ENCODE data around the gene CERT1. TPM values are rescaled to one million over a fixed set of nuclear protein-coding genes. Genes with fewer than 3 reads are reported as not detected.

Gene CERT1
- total RNA-seq, 2 experiments from 2014 or later = 13.3 to 33.6 TPM

DNA sequence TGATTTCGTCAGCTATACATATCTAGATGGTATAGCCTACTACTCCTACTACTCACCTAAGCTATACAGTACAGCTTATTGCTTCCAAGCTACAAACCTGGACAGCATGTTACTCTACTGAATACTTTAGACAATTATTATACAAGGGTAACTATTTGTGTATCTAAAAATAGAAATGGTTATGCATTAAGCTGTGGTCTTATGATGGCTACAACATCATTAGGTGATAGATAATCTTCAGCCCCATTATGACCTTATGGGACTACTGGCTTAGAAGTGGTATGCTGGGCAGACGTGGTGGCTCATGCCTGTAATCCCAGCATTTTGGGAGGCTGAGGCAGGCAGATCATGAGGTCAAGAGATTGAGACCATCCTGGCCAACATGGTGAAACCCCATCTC, 40.2 kb downstream of the CERT1 start:
- DNase-seq (ENCODE audit: low spot score) = no peak
- Histone ChIP-seq H3K27ac (ENCODE audit: low read depth, low read length, poor library complexity, severe bottlenecking) (no peak overlapping the region), H4K20me1 (ENCODE audit: insufficient read depth, low read length) (0 out of 2 replicates have a peak, but pooled peaks cover 1% of the 10 kb centered on the region), H3K9me2 (ENCODE audit: insufficient read depth, low read length) (no peaks in the 10 kb centered on the region), H3K36me3 (ENCODE audit: insufficient read depth, low read length) (peaks cover 10% of the 10 kb centered on the region; the same call in 1 of the 2 replicates), H3K9me3 (ENCODE audit: low read length) (peaks cover 32% of the 10 kb centered on the region; the same call in 1 of the 2 replicates), H2AFZ (ENCODE audit: low read length) (no peak overlapping the region), H3K4me1 (ENCODE audit: insufficient read depth, low read length, poor library complexity, severe bottlenecking) (no peaks in the 10 kb centered on the region), H3K79me2 (ENCODE audit: insufficient read depth, low read depth, low read length) (peaks cover 53% of the 10 kb centered on the region), H3K4me3 (ENCODE audit: low read depth, low read length, poor library complexity, severe bottlenecking) (no peak overlapping the region), H3K4me2 (ENCODE audit: low read length) (no peak overlapping the region)
- intact Hi-C loops (cut with micrococcal nuclease; ENCODE audit: unreplicated experiment) = no loop called here
- ChIA-PET POLR2A (interaction anchor here (1.1 kb wide), 1 partner anchor 14 kb away, joined by 4 read pairs; no protein-coding TSS in a partner anchor), CTCF (ENCODE audit: unreplicated experiment) (no interaction called here)
- no TSS peak for BruUV-seq (replicated peaks)
- no peak for TF ChIP-seq EZH2phosphoT487 (IDR thresholded peaks at IDR 0.05; ENCODE audit: borderline replicate concordance, low read depth, low read length)
- TF ChIP-seq, protein P1, sequence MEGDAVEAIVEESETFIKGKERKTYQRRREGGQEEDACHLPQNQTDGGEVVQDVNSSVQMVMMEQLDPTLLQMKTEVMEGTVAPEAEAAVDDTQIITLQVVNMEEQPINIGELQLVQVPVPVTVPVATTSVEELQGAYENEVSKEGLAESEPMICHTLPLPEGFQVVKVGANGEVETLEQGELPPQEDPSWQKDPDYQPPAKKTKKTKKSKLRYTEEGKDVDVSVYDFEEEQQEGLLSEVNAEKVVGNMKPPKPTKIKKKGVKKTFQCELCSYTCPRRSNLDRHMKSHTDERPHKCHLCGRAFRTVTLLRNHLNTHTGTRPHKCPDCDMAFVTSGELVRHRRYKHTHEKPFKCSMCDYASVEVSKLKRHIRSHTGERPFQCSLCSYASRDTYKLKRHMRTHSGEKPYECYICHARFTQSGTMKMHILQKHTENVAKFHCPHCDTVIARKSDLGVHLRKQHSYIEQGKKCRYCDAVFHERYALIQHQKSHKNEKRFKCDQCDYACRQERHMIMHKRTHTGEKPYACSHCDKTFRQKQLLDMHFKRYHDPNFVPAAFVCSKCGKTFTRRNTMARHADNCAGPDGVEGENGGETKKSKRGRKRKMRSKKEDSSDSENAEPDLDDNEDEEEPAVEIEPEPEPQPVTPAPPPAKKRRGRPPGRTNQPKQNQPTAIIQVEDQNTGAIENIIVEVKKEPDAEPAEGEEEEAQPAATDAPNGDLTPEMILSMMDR (conservative IDR thresholded peaks at IDR 0.05; ENCODE audit: low read length) = no peak

DNA sequence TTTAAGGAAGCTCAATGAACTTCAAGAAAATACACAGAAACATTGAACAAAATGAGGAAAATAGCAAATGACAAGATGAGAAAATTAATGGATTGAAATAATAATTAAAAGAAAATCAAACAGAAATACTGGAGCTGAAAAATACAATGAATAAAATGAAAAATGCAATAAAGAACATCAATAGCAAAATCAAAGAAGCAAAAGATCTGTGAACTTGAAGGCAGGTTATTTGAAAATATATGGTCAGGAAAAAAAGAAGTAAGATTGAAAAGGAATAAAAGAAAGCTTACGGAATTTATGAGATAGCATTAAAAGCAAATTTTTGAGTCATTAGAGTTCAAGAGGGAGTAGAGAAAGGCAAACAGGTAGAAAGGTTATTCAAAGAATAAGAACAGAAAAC, 42.4 kb downstream of the CERT1 start:
- H3K4me2 ChIP-seq (ENCODE audit: low read length) = no peak overlapping the region
- no peak for TF ChIP-seq EZH2phosphoT487 (IDR thresholded peaks at IDR 0.05; ENCODE audit: borderline replicate concordance, low read depth, low read length)
- TF ChIP-seq, protein P1 (conservative IDR thresholded peaks at IDR 0.05; ENCODE audit: low read length) = no peak
- no peaks in the 10 kb centered on the region for H4K20me1 ChIP-seq (ENCODE audit: insufficient read depth, low read length)
- H3K9me2 ChIP-seq (ENCODE audit: insufficient read depth, low read length) = no peaks in the 10 kb centered on the region
- no peak overlapping the region for H3K27ac ChIP-seq (ENCODE audit: low read depth, low read length, poor library complexity, severe bottlenecking)
- H2AFZ ChIP-seq (ENCODE audit: low read length) = no peak overlapping the region
- H3K36me3 ChIP-seq (ENCODE audit: insufficient read depth, low read length) = peaks cover 10% of the 10 kb centered on the region; the same call in 1 of the 2 replicates
- no peak for DNase-seq (ENCODE audit: low spot score)
- ChIA-PET CTCF (ENCODE audit: unreplicated experiment) (no interaction called here), POLR2A (interaction anchor here (0.6 to 1.4 kb wide), 4 partner anchors 12 to 132 kb away, joined by 3 to 6 read pairs (median 5); partner anchors contain the start of gene HMGCR)
- peaks cover 4% of the 10 kb centered on the region for H3K4me1 ChIP-seq (ENCODE audit: insufficient read depth, low read length, poor library complexity, severe bottlenecking)
- BruUV-seq (replicated peaks) = no TSS peak
- H3K9me3 ChIP-seq (ENCODE audit: low read length) = peaks cover 32% of the 10 kb centered on the region; the same call in 1 of the 2 replicates
- H3K79me2 ChIP-seq (ENCODE audit: insufficient read depth, low read depth, low read length) = peaks cover 47% of the 10 kb centered on the region
- no peak overlapping the region for H3K4me3 ChIP-seq (ENCODE audit: low read depth, low read length, poor library complexity, severe bottlenecking)
- intact Hi-C loops (cut with micrococcal nuclease; ENCODE audit: unreplicated experiment) = no loop called here

DNA sequence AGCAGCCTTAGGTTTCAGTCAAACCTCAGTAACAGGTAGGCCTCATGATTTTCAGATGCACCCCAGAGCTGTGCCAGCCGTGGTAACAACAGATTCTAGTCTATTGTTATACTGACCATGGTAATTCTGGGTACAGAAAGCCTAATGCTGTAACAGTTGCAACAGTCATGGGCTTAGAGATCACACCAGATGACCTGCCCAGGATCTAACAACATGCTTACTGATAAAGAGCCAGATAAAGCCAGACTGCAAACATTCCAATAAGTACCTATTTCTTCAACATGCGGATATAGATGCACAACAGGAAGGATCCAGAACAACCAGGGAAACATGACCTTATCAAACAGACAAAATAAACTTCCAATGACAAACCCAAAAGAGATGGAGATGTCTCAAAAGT, 42.8 kb downstream of the CERT1 start:
- ChIA-PET CTCF (ENCODE audit: unreplicated experiment) (no interaction called here), POLR2A (interaction anchor here (0.7 to 1.4 kb wide), 3 partner anchors 11 to 132 kb away, joined by 3 to 5 read pairs (median 5); partner anchors contain the start of gene HMGCR)
- TF ChIP-seq EZH2phosphoT487 (IDR thresholded peaks at IDR 0.05; ENCODE audit: borderline replicate concordance, low read depth, low read length) = no peak
- TF ChIP-seq, protein P1 (conservative IDR thresholded peaks at IDR 0.05; ENCODE audit: low read length) = no peak
- Histone ChIP-seq H3K4me2 (ENCODE audit: low read length) (no peak overlapping the region), H3K27ac (ENCODE audit: low read depth, low read length, poor library complexity, severe bottlenecking) (no peak overlapping the region), H2AFZ (ENCODE audit: low read length) (no peak overlapping the region), H3K4me3 (ENCODE audit: low read depth, low read length, poor library complexity, severe bottlenecking) (no peak overlapping the region), H3K36me3 (ENCODE audit: insufficient read depth, low read length) (peaks cover 10% of the 10 kb centered on the region; the same call in 1 of the 2 replicates), H3K79me2 (ENCODE audit: insufficient read depth, low read depth, low read length) (peaks cover 47% of the 10 kb centered on the region), H3K9me2 (ENCODE audit: insufficient read depth, low read length) (no peaks in the 10 kb centered on the region), H4K20me1 (ENCODE audit: insufficient read depth, low read length) (no peaks in the 10 kb centered on the region), H3K4me1 (ENCODE audit: insufficient read depth, low read length, poor library complexity, severe bottlenecking) (peaks cover 8% of the 10 kb centered on the region), H3K9me3 (ENCODE audit: low read length) (peaks cover 32% of the 10 kb centered on the region; the same call in 1 of the 2 replicates)
- no peak for DNase-seq (ENCODE audit: low spot score)
- BruUV-seq (replicated peaks) = no TSS peak
- intact Hi-C loops (cut with micrococcal nuclease; ENCODE audit: unreplicated experiment) = no loop called here

Data from OCI-LY7 (cell line).